Measurements from ENCODE around the gene BATF.

BATF gene

GRCh38 chr14:75559451-75560222 lies 37.4 kb downstream of the BATF start:
- DNase-seq (ENCODE audit: low spot score) = no peak

- DNase-seq (ENCODE audit: low spot score) = peak; percentile 45
Observed at GRCh38 chr14:75561013-75561432, 38.8 kb downstream of the BATF start.

- DNase-seq (ENCODE audit: low spot score) = no peak
Observed at GRCh38 chr14:75562089-75562488, 39.8 kb downstream of the BATF start.

- DNase-seq (ENCODE audit: low spot score) = no peak
Observed at GRCh38 chr14:75562489-75562888, 40.2 kb downstream of the BATF start.

GRCh38 chr14:75563931-75564330 lies 41.7 kb downstream of the BATF start:
- no peak for DNase-seq (ENCODE audit: low spot score)

GRCh38 chr14:75565056-75565455 lies 42.8 kb downstream of the BATF start:
- DNase-seq (ENCODE audit: low spot score) = no peak

GRCh38 chr14:75566321-75566720 lies 44.1 kb downstream of the BATF start:
- no peak for DNase-seq (ENCODE audit: low spot score)

GRCh38 chr14:75566752-75567151 lies 44.5 kb downstream of the BATF start:
- no peak for DNase-seq (ENCODE audit: low spot score)

- no peak for DNase-seq (ENCODE audit: low spot score)
Observed at GRCh38 chr14:75568140-75568539, 45.9 kb downstream of the BATF start.

GRCh38 chr14:75568791-75569190 lies 46.5 kb downstream of the BATF start:
- DNase-seq (ENCODE audit: low spot score) = no peak

GRCh38 chr14:75570797-75571196 lies 48.5 kb downstream of the BATF start:
- DNase-seq (ENCODE audit: low spot score) = no peak

GRCh38 chr14:75572104-75572503 lies 49.8 kb downstream of the BATF start:
- no peak for DNase-seq (ENCODE audit: low spot score)

GRCh38 chr14:75577090-75577489 lies 54.8 kb downstream of the BATF start:
- DNase-seq (ENCODE audit: low spot score) = no peak

- DNase-seq (ENCODE audit: low spot score) = peak; percentile 86
Observed at GRCh38 chr14:75577729-75578101, 55.4 kb downstream of the BATF start.

GRCh38 chr14:75578102-75578785 lies 56.0 kb downstream of the BATF start, which contains the start of gene FLVCR2:
FLVCR2 (plus strand) TSS chr14:75578620; CDS start chr14:75578973, 353 bp downstream.
- peak; percentile 48 for DNase-seq (ENCODE audit: low spot score)

- DNase-seq (ENCODE audit: low spot score) = peak; percentile 46
Observed at GRCh38 chr14:75578786-75579337, 56.6 kb downstream of the BATF start.

GRCh38 chr14:75579338-75579864 lies 57.1 kb downstream of the BATF start:
- DNase-seq (ENCODE audit: low spot score) = no peak

GRCh38 chr14:75579882-75580281 lies 57.6 kb downstream of the BATF start:
- peak; percentile 15 for DNase-seq (ENCODE audit: low spot score)

- DNase-seq (ENCODE audit: low spot score) = no peak
Observed at GRCh38 chr14:75587388-75587787, 65.1 kb downstream of the BATF start.

- DNase-seq (ENCODE audit: low spot score) = no peak
Observed at GRCh38 chr14:75589931-75590330, 67.7 kb downstream of the BATF start.

GRCh38 chr14:75591331-75591946 lies 69.2 kb downstream of the BATF start:
- no peak for DNase-seq (ENCODE audit: low spot score)

GRCh38 chr14:75591987-75592575 lies 69.8 kb downstream of the BATF start:
- DNase-seq (ENCODE audit: low spot score) = no peak

All from pons (tissue), 1 donor.